ENCODE data around the gene FGD6. TPM values are rescaled to one million over a fixed set of nuclear protein-coding genes. Genes with fewer than 3 reads are reported as not detected.

FGD6 gene
- total RNA-seq, 3 donors from 2014 or later: 5.6 to 28.0 (median 13.1) TPM

GRCh38 chr12:95151821-95152220, 65.4 kb downstream of the FGD6 start:
- H3K27me3 ChIP-seq: no peaks in the 10 kb centered on the region
- no peak for DNase-seq (ENCODE audit: low spot score in 2 of 2)
- no peak overlapping the region for H3K27ac ChIP-seq
- H3K4me3 ChIP-seq: no peak overlapping the region
- intact Hi-C loops (cut with DNase I; ENCODE audit: low total_unique reads): no loop called here
- no peaks in the 10 kb centered on the region for H3K36me3 ChIP-seq
- no peak for TF ChIP-seq POLR2AphosphoS5 (IDR thresholded peaks at IDR 0.05)
- no peak for TF ChIP-seq POLR2A (IDR thresholded peaks at IDR 0.05)
- TF ChIP-seq CTCF (IDR thresholded peaks at IDR 0.05): no peak
- no peaks in the 10 kb centered on the region for H3K9me3 ChIP-seq
- peaks cover 0 to 7% of the 10 kb centered on the region in 2 donors for H3K4me1 ChIP-seq

- no peak overlapping the region for H3K27ac ChIP-seq
- H3K4me1 ChIP-seq: peaks cover 0 to 7% of the 10 kb centered on the region in 2 donors
- H3K27me3 ChIP-seq: no peaks in the 10 kb centered on the region
- intact Hi-C loops (cut with DNase I; ENCODE audit: low total_unique reads): no loop called here
- H3K4me3 ChIP-seq: no peak overlapping the region
- DNase-seq (ENCODE audit: low spot score in 2 of 2): no peak
- H3K36me3 ChIP-seq: no peaks in the 10 kb centered on the region
- no peak for TF ChIP-seq POLR2A (IDR thresholded peaks at IDR 0.05)
- no peak for TF ChIP-seq POLR2AphosphoS5 (IDR thresholded peaks at IDR 0.05)
- no peak for TF ChIP-seq CTCF (IDR thresholded peaks at IDR 0.05)
- no peaks in the 10 kb centered on the region for H3K9me3 ChIP-seq
Observed at GRCh38 chr12:95151406-95151805, 65.9 kb downstream of the FGD6 start.

GRCh38 chr12:95150501-95150900, 66.8 kb downstream of the FGD6 start:
- no peak overlapping the region for H3K4me3 ChIP-seq
- H3K4me1 ChIP-seq: peaks cover 0 to 8% of the 10 kb centered on the region in 2 donors
- H3K9me3 ChIP-seq: no peaks in the 10 kb centered on the region
- H3K27ac ChIP-seq: no peak overlapping the region
- TF ChIP-seq POLR2AphosphoS5 (IDR thresholded peaks at IDR 0.05) (no peak), POLR2A (IDR thresholded peaks at IDR 0.05) (no peak), CTCF (IDR thresholded peaks at IDR 0.05) (no peak)
- H3K27me3 ChIP-seq: no peaks in the 10 kb centered on the region
- H3K36me3 ChIP-seq: no peaks in the 10 kb centered on the region
- no peak for DNase-seq (ENCODE audit: low spot score in 2 of 2)
- intact Hi-C loops (cut with DNase I; ENCODE audit: low total_unique reads): no loop called here

GRCh38 chr12:95147866-95148265, 69.4 kb downstream of the FGD6 start:
- Histone ChIP-seq H3K4me1 (peaks cover 0 to 11% of the 10 kb centered on the region in 2 donors), H3K27me3 (no peaks in the 10 kb centered on the region), H3K9me3 (no peaks in the 10 kb centered on the region), H3K27ac (peak overlapping the region in 1 of 2 donors; percentile 65), H3K36me3 (no peaks in the 10 kb centered on the region), H3K4me3 (no peak overlapping the region)
- no peak for DNase-seq (ENCODE audit: low spot score in 2 of 2)
- intact Hi-C loops (cut with DNase I; ENCODE audit: low total_unique reads): no loop called here
- TF ChIP-seq CTCF (IDR thresholded peaks at IDR 0.05): no peak
- TF ChIP-seq POLR2A (IDR thresholded peaks at IDR 0.05): no peak
- TF ChIP-seq POLR2AphosphoS5 (IDR thresholded peaks at IDR 0.05): no peak

GRCh38 chr12:95146769-95147168, 70.5 kb downstream of the FGD6 start:
- Histone ChIP-seq H3K4me1 (peaks cover 0 to 11% of the 10 kb centered on the region in 2 donors), H3K36me3 (no peaks in the 10 kb centered on the region), H3K27ac (peak overlapping the region; percentile 61 to 65), H3K4me3 (no peak overlapping the region), H3K27me3 (no peaks in the 10 kb centered on the region), H3K9me3 (no peaks in the 10 kb centered on the region)
- no peak for DNase-seq (ENCODE audit: low spot score in 2 of 2)
- intact Hi-C loops (cut with DNase I; ENCODE audit: low total_unique reads): no loop called here
- TF ChIP-seq POLR2AphosphoS5 (IDR thresholded peaks at IDR 0.05): no peak
- no peak for TF ChIP-seq POLR2A (IDR thresholded peaks at IDR 0.05)

All from breast epithelium (tissue), 4 donors.